MM.1S (cell line): ENCODE measurements around the gene KLHL20.
"Not testable (repeated sequence)": the region's sequence is repeated elsewhere in the genome, so short reads cannot be mapped to it uniquely, and the experiment has no call there.

Experiments
- EZH2 ChIP-seq: fragments of 300-600 bp; sonication (generic); optimal IDR thresholded peaks from 2 replicates; pipeline ENCODE3; 2017; ENCODE audit warnings: low read depth, mild to moderate bottlenecking, antibody characterized with exemption, low read length, mixed read lengths
- EZH2phosphoT487 ChIP-seq: fragments of 300-600 bp; sonication (generic); IDR thresholded peaks from 2 replicates; pipeline ENCODE4 v1.6.1; 2018; ENCODE audit warnings: antibody characterized with exemption, low read length
- TF ChIP-seq, protein P1 (sequence below): fragments of 300-600 bp; sonication (generic); IDR thresholded peaks from 2 replicates; pipeline ENCODE4 v1.5.1; 2016; ENCODE audit warnings: antibody characterized with exemption, low read length, mixed read lengths

DNA sequence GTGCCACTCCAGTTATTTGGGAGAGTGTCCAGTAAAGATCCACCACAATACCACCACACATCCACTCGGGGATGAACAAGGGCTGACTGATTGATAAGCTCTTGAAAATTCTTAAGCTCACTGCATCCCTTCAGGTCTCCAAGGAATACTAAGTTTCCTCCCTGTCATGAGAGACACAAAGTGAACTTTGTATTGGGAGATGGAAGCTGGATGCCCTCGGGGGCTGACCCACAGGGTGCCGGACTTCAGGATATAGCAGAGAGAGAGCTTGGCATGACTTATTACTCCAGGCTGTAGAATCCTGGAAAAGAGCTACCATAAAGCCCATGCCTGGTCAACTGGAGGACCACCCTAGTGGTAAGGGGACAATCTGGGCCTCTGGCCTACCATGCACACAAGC is 29.7 kb upstream of the KLHL20 start:
- TF ChIP-seq, protein P1, sequence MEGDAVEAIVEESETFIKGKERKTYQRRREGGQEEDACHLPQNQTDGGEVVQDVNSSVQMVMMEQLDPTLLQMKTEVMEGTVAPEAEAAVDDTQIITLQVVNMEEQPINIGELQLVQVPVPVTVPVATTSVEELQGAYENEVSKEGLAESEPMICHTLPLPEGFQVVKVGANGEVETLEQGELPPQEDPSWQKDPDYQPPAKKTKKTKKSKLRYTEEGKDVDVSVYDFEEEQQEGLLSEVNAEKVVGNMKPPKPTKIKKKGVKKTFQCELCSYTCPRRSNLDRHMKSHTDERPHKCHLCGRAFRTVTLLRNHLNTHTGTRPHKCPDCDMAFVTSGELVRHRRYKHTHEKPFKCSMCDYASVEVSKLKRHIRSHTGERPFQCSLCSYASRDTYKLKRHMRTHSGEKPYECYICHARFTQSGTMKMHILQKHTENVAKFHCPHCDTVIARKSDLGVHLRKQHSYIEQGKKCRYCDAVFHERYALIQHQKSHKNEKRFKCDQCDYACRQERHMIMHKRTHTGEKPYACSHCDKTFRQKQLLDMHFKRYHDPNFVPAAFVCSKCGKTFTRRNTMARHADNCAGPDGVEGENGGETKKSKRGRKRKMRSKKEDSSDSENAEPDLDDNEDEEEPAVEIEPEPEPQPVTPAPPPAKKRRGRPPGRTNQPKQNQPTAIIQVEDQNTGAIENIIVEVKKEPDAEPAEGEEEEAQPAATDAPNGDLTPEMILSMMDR = not testable (repeated sequence)
- not testable (repeated sequence) for TF ChIP-seq EZH2phosphoT487, EZH2
